ENCODE measurements around the gene ERC2.

GRCh38 chr3:56468184-56469106 is at the start of gene ERC2:
- TF ChIP-seq CTCF (IDR thresholded peaks at IDR 0.05; ENCODE audit: insufficient read depth, low read length, poor library complexity, severe bottlenecking) (no peak), EZH2phosphoT487 (conservative IDR thresholded peaks at IDR 0.05; ENCODE audit: low read length) (no peak)

Data from SU-DHL-6 (cell line).